Measurements from ENCODE around the gene BCAS1. TPM values are rescaled to one million over a fixed set of nuclear protein-coding genes. Genes with fewer than 3 reads are reported as not detected.

BCAS1 gene
- total RNA-seq, 1 donor from 2014 or later: 0.81 TPM

- no peak for TF ChIP-seq CTCF (IDR thresholded peaks at IDR 0.05; ENCODE audit: unreplicated experiment)
- Mint-ChIP-seq H3K4me1 (ENCODE audit: low read depth) (no peaks in the 10 kb centered on the region), H3K9me3 (ENCODE audit: low read depth) (peaks cover 1% of the 10 kb centered on the region), H3K27me3 (no peaks in the 10 kb centered on the region), H3K27ac (no peak overlapping the region), H3K36me3 (ENCODE audit: insufficient read depth) (no peaks in the 10 kb centered on the region), H3K4me3 (ENCODE audit: low read depth) (no peak overlapping the region)
- no peak for DNase-seq (ENCODE audit: low spot score, unreplicated experiment)
These were observed 64.9 kb downstream of the BCAS1 start for GRCh38 chr20:54005524-54005923.

- no peaks in the 10 kb centered on the region for H3K4me1 Mint-ChIP-seq (ENCODE audit: low read depth)
- no peaks in the 10 kb centered on the region for H3K27me3 Mint-ChIP-seq
- no peaks in the 10 kb centered on the region for H3K36me3 Mint-ChIP-seq (ENCODE audit: insufficient read depth)
- H3K27ac Mint-ChIP-seq: no peak overlapping the region
- H3K4me3 Mint-ChIP-seq (ENCODE audit: low read depth): no peak overlapping the region
- TF ChIP-seq CTCF (IDR thresholded peaks at IDR 0.05; ENCODE audit: unreplicated experiment): no peak
- no peak for DNase-seq (ENCODE audit: low spot score, unreplicated experiment)
- peaks cover 4% of the 10 kb centered on the region for H3K9me3 Mint-ChIP-seq (ENCODE audit: low read depth)
These were observed 65.9 kb downstream of the BCAS1 start for GRCh38 chr20:54004445-54004844.

GRCh38 chr20:54002741-54003140 lies 67.7 kb downstream of the BCAS1 start:
- H3K9me3 Mint-ChIP-seq (ENCODE audit: low read depth): peaks cover 4% of the 10 kb centered on the region
- TF ChIP-seq CTCF (IDR thresholded peaks at IDR 0.05; ENCODE audit: unreplicated experiment): no peak
- no peaks in the 10 kb centered on the region for H3K36me3 Mint-ChIP-seq (ENCODE audit: insufficient read depth)
- no peak overlapping the region for H3K27ac Mint-ChIP-seq
- no peaks in the 10 kb centered on the region for H3K27me3 Mint-ChIP-seq
- H3K4me1 Mint-ChIP-seq (ENCODE audit: low read depth): no peaks in the 10 kb centered on the region
- no peak for DNase-seq (ENCODE audit: low spot score, unreplicated experiment)
- no peak overlapping the region for H3K4me3 Mint-ChIP-seq (ENCODE audit: low read depth)

- TF ChIP-seq CTCF (IDR thresholded peaks at IDR 0.05; ENCODE audit: unreplicated experiment): no peak
- H3K4me3 Mint-ChIP-seq (ENCODE audit: low read depth): no peak overlapping the region
- H3K27me3 Mint-ChIP-seq: no peaks in the 10 kb centered on the region
- DNase-seq (ENCODE audit: low spot score, unreplicated experiment): no peak
- H3K27ac Mint-ChIP-seq: no peak overlapping the region
- H3K36me3 Mint-ChIP-seq (ENCODE audit: insufficient read depth): no peaks in the 10 kb centered on the region
- H3K4me1 Mint-ChIP-seq (ENCODE audit: low read depth): no peaks in the 10 kb centered on the region
- peaks cover 4% of the 10 kb centered on the region for H3K9me3 Mint-ChIP-seq (ENCODE audit: low read depth)
These were observed 68.3 kb downstream of the BCAS1 start for GRCh38 chr20:54002056-54002575.

GRCh38 chr20:54000914-54001313 lies 69.5 kb downstream of the BCAS1 start:
- Mint-ChIP-seq H3K4me3 (ENCODE audit: low read depth) (no peak overlapping the region), H3K4me1 (ENCODE audit: low read depth) (no peaks in the 10 kb centered on the region), H3K27ac (no peak overlapping the region), H3K36me3 (ENCODE audit: insufficient read depth) (no peaks in the 10 kb centered on the region), H3K9me3 (ENCODE audit: low read depth) (peaks cover 4% of the 10 kb centered on the region), H3K27me3 (no peaks in the 10 kb centered on the region)
- DNase-seq (ENCODE audit: low spot score, unreplicated experiment): no peak
- TF ChIP-seq CTCF (IDR thresholded peaks at IDR 0.05; ENCODE audit: unreplicated experiment): no peak
